GM12864 (cell line): ENCODE measurements around the gene RAPGEF4.

Experiments
- DNase-seq: peaks from one replicate; pipeline ENCODE4 v3.0.0-alpha.2; 2011; ENCODE audit warnings: low read depth
- H3K4me3 ChIP-seq: 2 replicates; pipeline ENCODE4 v1.5.1; 2011; ENCODE audit warnings: mild to moderate bottlenecking, low read depth, low read length, control low read depth
- TF ChIP-seq, protein P1 (sequence below): IDR thresholded peaks from 2 replicates; pipeline ENCODE4 v1.5.1; 2011; ENCODE audit warnings: low read depth, mild to moderate bottlenecking, moderate library complexity, low read length, control low read depth, inconsistent platforms; ENCODE audit errors: missing control alignments

RAPGEF4 gene

GRCh38 chr2:172702451-172702850 lies 33.2 kb upstream of the RAPGEF4 start:
- DNase-seq = no peak
- TF ChIP-seq, protein P1, sequence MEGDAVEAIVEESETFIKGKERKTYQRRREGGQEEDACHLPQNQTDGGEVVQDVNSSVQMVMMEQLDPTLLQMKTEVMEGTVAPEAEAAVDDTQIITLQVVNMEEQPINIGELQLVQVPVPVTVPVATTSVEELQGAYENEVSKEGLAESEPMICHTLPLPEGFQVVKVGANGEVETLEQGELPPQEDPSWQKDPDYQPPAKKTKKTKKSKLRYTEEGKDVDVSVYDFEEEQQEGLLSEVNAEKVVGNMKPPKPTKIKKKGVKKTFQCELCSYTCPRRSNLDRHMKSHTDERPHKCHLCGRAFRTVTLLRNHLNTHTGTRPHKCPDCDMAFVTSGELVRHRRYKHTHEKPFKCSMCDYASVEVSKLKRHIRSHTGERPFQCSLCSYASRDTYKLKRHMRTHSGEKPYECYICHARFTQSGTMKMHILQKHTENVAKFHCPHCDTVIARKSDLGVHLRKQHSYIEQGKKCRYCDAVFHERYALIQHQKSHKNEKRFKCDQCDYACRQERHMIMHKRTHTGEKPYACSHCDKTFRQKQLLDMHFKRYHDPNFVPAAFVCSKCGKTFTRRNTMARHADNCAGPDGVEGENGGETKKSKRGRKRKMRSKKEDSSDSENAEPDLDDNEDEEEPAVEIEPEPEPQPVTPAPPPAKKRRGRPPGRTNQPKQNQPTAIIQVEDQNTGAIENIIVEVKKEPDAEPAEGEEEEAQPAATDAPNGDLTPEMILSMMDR = no peak
- no peak overlapping the region for H3K4me3 ChIP-seq

GRCh38 chr2:172704072-172704936 lies 31.3 kb upstream of the RAPGEF4 start:
- TF ChIP-seq, protein P1 = peak; percentile 61
- H3K4me3 ChIP-seq = no peak overlapping the region
- DNase-seq = no peak

DNA sequence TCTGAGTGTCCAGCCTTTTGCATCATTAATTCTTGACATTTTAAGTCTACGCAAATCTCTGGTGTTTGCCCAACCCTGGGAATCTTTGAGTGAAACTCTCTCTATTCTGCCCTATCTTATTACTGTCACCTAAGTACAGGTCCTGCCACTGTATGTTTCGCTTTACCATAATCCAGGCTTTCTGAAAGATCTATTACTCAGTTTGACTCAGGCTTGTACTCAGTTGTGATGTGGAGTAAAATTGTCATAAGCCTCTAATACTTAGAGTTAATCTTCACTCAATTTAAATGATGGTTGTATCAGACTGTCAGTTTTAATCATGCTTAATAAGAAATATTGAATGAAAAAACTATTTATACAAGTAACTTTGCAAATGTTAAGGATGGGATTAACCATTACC lies 30.3 kb upstream of the RAPGEF4 start:
- no peak overlapping the region for H3K4me3 ChIP-seq
- no peak for DNase-seq
- TF ChIP-seq, protein P1 = no peak

- TF ChIP-seq, protein P1 = no peak
- no peak overlapping the region for H3K4me3 ChIP-seq
- DNase-seq = no peak
Observed at GRCh38 chr2:172708247-172708646, 27.4 kb upstream of the RAPGEF4 start.

GRCh38 chr2:172709566-172710291 lies 25.9 kb upstream of the RAPGEF4 start:
- TF ChIP-seq, protein P1 = no peak
- no peak for DNase-seq
- no peak overlapping the region for H3K4me3 ChIP-seq

- H3K4me3 ChIP-seq = no peak overlapping the region
- TF ChIP-seq, protein P1 = peak; percentile 67
- no peak for DNase-seq
Observed at GRCh38 chr2:172710584-172711047, 25.0 kb upstream of the RAPGEF4 start.
